AG10803 (cell line): ENCODE measurements around the gene CENPP.

ENCODE experiments used
- DNase-seq: peaks from one replicate; pipeline ENCODE4 v3.0.0; 2010; ENCODE audit warnings: low read depth
- H3K4me3 ChIP-seq: 2 replicates; pipeline ENCODE4 v1.5.1; 2011; ENCODE audit warnings: mild to moderate bottlenecking, low read length, control low read depth
- TF ChIP-seq, protein P1 (sequence below): conservative IDR thresholded peaks from 2 replicates; pipeline ENCODE4 v1.5.1; 2011; ENCODE audit warnings: mild to moderate bottlenecking, low read length, control low read depth, inconsistent platforms

Gene CENPP

DNA sequence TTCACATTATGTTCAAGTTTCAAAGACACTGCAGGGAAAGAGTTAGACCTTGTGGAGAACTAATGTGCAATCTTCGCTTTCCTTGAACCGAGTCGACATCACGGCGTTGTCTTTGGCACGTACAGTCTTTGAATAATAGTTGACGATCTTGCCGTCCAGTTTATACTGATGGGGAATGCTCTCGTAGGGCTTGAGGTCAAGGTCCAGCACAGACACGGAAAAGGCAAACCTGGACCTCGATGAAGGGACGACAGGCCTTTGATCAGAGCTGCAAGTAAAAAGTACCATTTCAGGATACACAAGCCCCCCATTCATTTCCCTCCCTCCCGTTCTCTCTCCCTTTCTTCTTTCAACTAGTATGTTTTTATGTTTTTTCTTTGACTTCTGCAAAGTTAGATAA, 290.0 kb downstream of the CENPP start:
- TF ChIP-seq, protein P1, sequence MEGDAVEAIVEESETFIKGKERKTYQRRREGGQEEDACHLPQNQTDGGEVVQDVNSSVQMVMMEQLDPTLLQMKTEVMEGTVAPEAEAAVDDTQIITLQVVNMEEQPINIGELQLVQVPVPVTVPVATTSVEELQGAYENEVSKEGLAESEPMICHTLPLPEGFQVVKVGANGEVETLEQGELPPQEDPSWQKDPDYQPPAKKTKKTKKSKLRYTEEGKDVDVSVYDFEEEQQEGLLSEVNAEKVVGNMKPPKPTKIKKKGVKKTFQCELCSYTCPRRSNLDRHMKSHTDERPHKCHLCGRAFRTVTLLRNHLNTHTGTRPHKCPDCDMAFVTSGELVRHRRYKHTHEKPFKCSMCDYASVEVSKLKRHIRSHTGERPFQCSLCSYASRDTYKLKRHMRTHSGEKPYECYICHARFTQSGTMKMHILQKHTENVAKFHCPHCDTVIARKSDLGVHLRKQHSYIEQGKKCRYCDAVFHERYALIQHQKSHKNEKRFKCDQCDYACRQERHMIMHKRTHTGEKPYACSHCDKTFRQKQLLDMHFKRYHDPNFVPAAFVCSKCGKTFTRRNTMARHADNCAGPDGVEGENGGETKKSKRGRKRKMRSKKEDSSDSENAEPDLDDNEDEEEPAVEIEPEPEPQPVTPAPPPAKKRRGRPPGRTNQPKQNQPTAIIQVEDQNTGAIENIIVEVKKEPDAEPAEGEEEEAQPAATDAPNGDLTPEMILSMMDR, result no peak
- DNase-seq, result no peak
- H3K4me3 ChIP-seq, result no peak overlapping the region

GRCh38 chr9:92616199-92616641, 290.5 kb downstream of the CENPP start:
- DNase-seq, result peak; percentile 52
- peak overlapping the region; percentile 16 for H3K4me3 ChIP-seq
- TF ChIP-seq, protein P1, result no peak

- peak; percentile 60 for DNase-seq
- H3K4me3 ChIP-seq, result no peak overlapping the region
- TF ChIP-seq, protein P1, result no peak
Observed at GRCh38 chr9:92616655-92617111, 290.9 kb downstream of the CENPP start.

- no peak overlapping the region for H3K4me3 ChIP-seq
- no peak for DNase-seq
- TF ChIP-seq, protein P1, result no peak
Observed at GRCh38 chr9:92617195-92617813, 291.6 kb downstream of the CENPP start.

GRCh38 chr9:92617951-92618510, 292.3 kb downstream of the CENPP start:
- no peak overlapping the region for H3K4me3 ChIP-seq
- no peak for DNase-seq
- TF ChIP-seq, protein P1, result no peak

DNA sequence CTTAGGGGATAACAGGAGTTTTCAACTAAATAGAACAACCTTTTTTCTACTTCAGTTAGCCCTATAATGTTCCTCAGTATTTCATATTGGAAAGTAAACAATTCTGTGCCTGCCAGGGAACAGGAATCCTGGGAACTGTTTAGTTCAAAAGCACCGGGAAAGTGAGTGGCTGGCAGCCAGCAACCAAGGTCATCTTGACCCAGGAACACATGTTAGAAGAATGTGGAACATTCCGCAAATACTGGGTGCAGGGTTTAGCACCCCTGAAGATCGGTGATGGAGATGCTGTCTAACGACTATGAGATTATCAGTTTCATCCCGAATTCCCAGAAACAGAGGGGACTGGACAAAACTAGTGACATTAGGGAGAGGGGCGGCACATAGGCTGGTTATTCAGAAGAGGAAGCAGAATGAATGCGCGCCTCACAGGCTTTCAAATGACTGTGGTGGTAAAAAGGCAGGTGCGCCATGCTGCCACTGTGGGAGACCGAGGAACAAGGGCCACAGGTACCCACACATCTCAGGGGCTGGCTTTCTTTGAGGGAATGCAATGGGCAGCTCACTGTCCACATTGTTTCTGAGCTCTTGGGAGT, 293.0 kb downstream of the CENPP start:
- peak; percentile 52 for DNase-seq
- no peak overlapping the region for H3K4me3 ChIP-seq
- TF ChIP-seq, protein P1, result no peak
